Uterus (tissue), 2 donors: ENCODE measurements around the gene MYL11.

ENCODE experiments used
- CTCF ChIP-seq, 4 experiments: fragments of 200-600 bp in 2 of 4; fragments of 450-650 bp in 2 of 4; sonication (generic) in 2 of 4; IDR thresholded peaks; one replicate each; pipeline ENCODE4 v1.5.1; 2016 to 2019; ENCODE audit warnings: antibody characterized with exemption in 4 of 4, mild to moderate bottlenecking in 2 of 4, moderate library complexity in 1 of 4
- POLR2A ChIP-seq, 2 donors: fragments of 450-650 bp; IDR thresholded peaks; one replicate each; pipeline ENCODE4 v1.6.1; 2016; ENCODE audit warnings: antibody characterized with exemption in 2 of 2, mild to moderate bottlenecking in 1 of 2, moderate library complexity in 1 of 2

GRCh38 chr16:30372038-30372712 lies 2.4 kb upstream of the MYL11 start:
- TF ChIP-seq POLR2A (IDR thresholded peaks at IDR 0.05) (no peak), CTCF (IDR thresholded peaks at IDR 0.05) (no peak)
